Measurements from ENCODE around the gene MEGF11.
A peak's percentile ranks its signal among the peaks of the same experiment; 100 is the strongest.
"Not testable (repeated sequence)": the region's sequence is repeated elsewhere in the genome, so short reads cannot be mapped to it uniquely, and the experiment has no call there.

Gene MEGF11

GRCh38 chr15:65909831-65910230, 343.7 kb downstream of the MEGF11 start:
- DNase-seq, result no peak

- no peak for DNase-seq
These were observed 344.7 kb downstream of the MEGF11 start for GRCh38 chr15:65908876-65909275.

GRCh38 chr15:65907661-65908060, 345.9 kb downstream of the MEGF11 start:
- DNase-seq, result no peak

GRCh38 chr15:65906396-65906795, 347.2 kb downstream of the MEGF11 start:
- DNase-seq, result no peak

GRCh38 chr15:65904301-65904700, 349.2 kb downstream of the MEGF11 start:
- DNase-seq, result no peak

- DNase-seq, result no peak
These were observed 350.1 kb downstream of the MEGF11 start for GRCh38 chr15:65903296-65904073.

- DNase-seq, result no peak
These were observed 351.2 kb downstream of the MEGF11 start for GRCh38 chr15:65902373-65902772.

- DNase-seq, result no peak
These were observed 351.7 kb downstream of the MEGF11 start for GRCh38 chr15:65901836-65902235.

- no peak for DNase-seq
These were observed 352.2 kb downstream of the MEGF11 start for GRCh38 chr15:65901336-65901735.

- DNase-seq, result no peak
These were observed 353.1 kb downstream of the MEGF11 start for GRCh38 chr15:65900488-65900887.

- no peak for DNase-seq
These were observed 357.3 kb downstream of the MEGF11 start for GRCh38 chr15:65896236-65896635.

- DNase-seq, result no peak
These were observed 360.5 kb downstream of the MEGF11 start for GRCh38 chr15:65893060-65893459.

GRCh38 chr15:65888981-65889380, 364.6 kb downstream of the MEGF11 start:
- DNase-seq, result no peak

GRCh38 chr15:65887565-65887964, 366.0 kb downstream of the MEGF11 start:
- peak; percentile 20 to 31 for DNase-seq

GRCh38 chr15:65885668-65886218, 367.8 kb downstream of the MEGF11 start:
- DNase-seq, result no peak

- no peak for DNase-seq
These were observed 369.0 kb downstream of the MEGF11 start for GRCh38 chr15:65884511-65884910.

GRCh38 chr15:65883571-65883970, 370.0 kb downstream of the MEGF11 start:
- DNase-seq, result no peak

- no peak for DNase-seq
These were observed 371.6 kb downstream of the MEGF11 start for GRCh38 chr15:65881766-65882434.

GRCh38 chr15:65877749-65878148, 375.8 kb downstream of the MEGF11 start:
- DNase-seq, result no peak

GRCh38 chr15:65875458-65875857, 378.1 kb downstream of the MEGF11 start:
- no peak for DNase-seq

GRCh38 chr15:65873256-65873655, 380.3 kb downstream of the MEGF11 start:
- no peak for DNase-seq

- not testable (repeated sequence) for DNase-seq
These were observed 381.0 kb downstream of the MEGF11 start for GRCh38 chr15:65872596-65872995.

GRCh38 chr15:65871886-65872285, 381.7 kb downstream of the MEGF11 start:
- not testable (repeated sequence) for DNase-seq

GRCh38 chr15:65870889-65871533, 382.5 kb downstream of the MEGF11 start:
- no peak for DNase-seq
